GDM1 (cell line): ENCODE data around the gene AKAP12.
"Not testable (repeated sequence)": the region's sequence is repeated elsewhere in the genome, so short reads cannot be mapped to it uniquely, and the experiment has no call there.

Experiments used
- DNase-seq: peaks from one replicate; lab custom pipeline; 2025; lab: John Stamatoyannopoulos, UW

Gene AKAP12

DNA sequence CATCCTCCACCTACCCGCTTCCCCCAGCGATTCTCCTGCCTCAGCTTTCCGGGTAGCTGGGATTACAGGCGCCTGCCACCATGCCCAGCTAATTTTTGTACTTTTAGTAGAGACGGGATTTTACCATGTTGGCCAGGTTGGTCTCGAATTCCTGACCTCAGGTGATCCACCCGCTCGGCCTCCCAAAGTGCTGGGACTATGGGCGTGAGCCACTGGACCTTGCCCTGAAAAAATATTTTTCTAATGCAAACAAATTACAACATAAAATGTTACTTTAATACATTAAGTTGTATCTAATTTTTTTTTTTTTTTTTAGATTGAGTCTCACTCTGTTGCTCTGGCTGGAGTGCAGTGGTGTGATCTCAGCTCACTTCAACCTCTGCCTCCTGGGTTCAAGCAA, 142.9 kb downstream of the AKAP12 start:
- not testable (repeated sequence) for DNase-seq

DNA sequence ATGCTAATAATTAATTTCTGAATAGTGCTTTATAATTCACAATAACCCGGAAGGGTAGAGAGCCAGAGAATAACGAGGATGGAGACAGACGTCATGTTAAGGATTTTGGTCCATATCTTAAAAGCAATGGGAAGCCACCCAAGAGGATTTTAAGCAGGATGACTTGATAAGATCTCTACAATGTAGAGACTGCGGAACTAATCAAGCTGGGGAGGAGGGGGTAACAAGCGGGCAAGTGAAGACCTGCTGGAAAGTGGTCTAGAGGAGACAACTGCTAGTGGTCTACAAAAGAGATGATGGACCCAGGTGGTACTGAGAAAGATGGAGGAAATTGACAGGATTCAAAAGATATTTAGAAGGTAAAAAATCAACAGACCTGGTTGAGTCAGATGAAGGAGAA, 144.4 kb downstream of the AKAP12 start:
- DNase-seq, result no peak

DNA sequence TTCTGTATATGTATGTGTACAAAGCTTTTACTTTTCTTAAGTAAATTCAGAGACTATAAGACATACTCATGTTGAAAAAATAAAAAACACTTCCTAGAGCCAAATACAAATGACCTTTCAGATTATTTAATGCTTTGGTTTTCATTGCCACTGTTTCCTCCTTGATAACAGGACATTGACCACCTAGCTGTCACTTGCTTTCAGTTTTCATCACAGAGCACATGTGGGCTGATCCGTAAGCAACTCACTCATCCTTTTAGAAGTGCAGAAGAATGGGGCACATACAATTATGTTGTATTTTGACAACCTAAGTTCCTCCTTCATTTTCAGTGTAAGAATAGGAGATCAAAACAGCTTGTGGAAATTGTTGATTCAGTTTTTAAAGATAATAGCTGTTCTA, 145.4 kb downstream of the AKAP12 start:
- DNase-seq, result no peak

DNA sequence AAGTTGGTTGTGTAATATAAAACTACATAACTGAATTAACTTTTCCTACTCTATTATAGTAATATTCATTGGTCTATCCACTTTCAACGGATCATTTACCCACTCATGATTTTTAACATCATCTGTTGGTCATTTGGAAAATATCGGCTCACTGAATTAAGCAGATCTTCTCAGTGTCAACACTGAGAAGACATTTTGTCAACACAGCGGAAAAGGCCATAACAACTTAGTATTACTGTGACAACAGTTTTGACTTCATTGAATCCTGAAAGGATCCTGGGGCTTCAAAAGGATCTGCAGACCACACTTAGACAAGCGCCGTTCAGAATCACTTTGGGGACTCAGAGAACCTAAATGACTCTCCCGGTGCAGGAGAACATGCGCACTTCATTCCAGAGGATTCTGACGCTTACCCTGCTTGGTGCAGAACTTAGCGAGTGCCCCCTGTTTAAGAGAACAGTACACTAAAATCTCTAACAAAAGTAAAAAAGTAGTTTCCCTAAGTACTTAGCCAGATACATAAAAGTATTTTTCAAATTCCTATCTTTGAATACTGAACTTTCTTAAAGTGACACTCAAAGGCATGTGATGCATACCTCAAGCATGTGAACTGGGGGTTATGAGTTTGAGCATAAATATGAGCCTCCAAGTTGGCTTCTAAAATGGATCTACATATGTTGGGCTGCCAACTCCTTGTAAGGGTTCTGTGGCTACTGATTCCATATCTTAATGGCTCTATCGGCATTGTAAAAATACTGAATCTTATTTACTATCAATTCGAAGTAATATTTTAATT, 147.6 kb downstream of the AKAP12 start:
- no peak for DNase-seq

DNA sequence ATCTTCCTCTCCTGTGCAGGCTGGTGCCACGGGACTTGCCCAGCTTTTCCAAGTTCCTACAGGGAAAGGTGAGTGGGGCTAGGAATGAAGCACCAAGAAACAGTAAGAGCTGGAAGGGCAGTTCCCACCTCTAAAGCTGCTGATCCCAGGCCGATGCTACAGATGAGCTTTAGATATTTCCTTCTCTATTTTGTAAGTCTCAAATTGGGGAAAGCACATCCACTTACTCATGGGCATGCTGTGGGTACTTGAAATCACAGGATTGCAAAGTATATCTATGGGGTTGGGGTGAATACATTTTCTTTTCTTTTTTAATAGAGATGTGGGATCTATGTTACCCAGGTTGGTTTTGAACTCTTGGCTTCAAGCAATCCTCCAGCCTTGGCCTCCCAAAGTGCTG, 148.5 kb downstream of the AKAP12 start:
- no peak for DNase-seq

DNA sequence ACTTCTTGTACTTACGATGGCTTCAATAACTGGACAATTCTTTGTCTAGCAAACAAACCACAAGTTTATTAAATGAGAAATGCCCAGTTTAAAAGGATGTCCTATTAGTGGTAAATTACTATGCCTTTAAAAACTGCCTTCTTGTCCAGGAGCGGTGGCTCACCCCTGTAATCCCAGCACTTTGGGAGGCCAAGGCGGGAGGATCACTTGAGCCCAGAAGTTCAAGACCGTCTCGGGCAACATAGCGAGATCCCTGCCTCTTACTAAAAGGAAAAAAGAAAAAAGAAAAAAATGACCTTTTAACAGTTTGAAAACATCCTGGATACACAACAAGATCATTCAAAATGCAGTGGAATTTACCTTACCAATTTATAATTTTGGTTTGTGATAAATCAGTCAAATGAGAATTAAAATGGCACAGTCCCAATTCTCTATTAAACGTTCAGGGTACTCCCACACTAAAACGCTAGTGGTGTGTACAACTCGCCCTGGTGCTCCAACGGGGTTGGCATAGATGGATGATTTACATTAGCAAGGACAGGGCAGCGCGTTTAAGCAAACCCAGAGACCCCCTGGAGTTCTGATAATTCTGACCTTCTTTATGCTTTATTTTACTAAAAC, 149.3 kb downstream of the AKAP12 start:
- no peak for DNase-seq

DNA sequence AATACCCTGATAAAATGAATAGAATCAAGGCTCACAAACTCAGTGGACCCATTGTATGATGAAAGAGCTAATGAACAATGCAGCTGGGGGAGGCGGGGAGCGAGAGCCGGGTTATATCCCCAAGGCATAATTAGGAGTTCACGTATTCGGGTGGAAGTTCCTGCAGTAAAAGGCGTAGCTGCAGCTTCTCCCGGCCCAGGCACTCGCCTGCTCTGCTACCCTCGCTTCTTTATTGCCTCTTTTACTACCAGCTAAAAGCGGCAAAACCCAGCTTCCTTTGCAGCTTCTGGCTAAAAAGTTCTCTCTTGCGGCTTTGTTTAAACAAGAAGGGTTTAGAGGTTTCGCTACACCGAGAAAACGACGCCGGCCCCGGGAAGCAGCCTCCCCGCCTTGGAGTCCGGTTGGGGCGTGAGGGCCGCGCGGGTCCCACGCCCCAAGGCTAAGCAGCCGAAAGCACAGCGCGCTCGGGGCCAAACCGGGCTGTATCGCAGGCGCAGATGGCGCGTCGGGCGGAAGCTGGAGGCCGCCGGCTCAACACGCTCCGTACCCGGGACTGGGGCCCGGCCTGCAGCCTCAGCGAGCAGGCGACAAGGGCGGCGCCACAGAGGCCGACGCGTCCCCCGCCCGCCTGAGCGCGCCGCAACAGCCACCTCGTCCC, 150.0 kb downstream of the AKAP12 start:
- peak; percentile 51 for DNase-seq

DNA sequence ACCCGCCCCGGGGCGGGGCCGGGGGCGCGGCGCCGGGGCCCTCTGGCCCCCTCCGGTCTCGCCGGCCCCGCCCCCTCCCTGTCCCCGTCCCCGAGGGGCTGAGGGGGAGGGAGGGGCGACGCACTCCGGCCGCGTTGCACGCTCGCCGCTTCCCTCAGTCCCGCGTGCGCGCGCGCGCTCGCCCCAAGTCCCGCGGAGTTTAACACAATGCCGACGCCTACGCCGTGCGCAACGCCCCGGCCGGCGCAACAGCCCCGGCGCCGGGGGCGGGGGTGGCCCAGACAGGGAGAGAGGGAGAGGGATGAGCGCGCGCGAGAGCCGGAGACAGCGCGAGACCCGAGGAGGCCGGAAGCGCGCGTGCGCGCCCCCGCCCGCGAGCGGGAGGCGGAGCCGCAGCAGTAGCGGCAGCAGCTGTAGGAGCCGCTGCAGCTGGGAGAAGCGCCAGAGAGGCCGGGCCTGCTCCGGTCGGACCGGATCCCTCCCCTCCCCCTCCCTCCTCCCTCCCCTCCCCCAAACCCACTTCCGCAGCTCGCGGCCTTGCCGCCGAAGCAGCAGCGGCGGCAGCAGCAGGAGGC, 150.6 kb downstream of the AKAP12 start:
- DNase-seq, result peak; percentile 99

DNA sequence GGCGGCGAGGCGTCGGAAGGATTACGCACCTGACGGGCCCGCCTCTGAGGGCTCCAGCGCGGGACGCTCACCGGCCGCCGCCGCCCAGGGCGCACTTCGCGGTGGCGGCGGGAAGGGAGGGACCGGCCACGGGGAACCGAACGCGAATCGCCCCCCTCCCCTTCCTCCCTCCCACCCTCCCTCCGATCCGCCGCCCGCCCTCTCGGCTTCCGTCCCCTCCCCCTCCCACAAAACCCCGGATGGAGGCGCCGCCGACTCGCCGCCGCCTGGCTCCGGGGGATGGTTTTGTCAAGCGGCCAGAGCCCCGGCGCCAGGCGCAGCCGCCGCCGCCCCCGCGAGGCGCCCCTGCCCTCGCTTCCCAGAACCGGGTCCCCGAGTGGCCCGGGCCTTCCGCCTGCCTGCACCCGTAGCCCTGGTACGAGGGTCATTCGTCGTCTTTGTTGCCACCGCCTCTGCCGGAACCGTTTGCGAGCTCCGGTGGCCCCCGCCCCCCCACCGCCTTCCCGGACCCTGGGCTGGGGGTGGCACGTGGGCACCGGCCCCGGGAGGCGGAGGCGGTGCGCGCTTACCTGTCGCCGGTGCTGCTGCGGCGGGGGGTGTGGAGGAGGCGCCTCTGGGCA, 151.2 kb downstream of the AKAP12 start:
- DNase-seq, result peak; percentile 68

DNA sequence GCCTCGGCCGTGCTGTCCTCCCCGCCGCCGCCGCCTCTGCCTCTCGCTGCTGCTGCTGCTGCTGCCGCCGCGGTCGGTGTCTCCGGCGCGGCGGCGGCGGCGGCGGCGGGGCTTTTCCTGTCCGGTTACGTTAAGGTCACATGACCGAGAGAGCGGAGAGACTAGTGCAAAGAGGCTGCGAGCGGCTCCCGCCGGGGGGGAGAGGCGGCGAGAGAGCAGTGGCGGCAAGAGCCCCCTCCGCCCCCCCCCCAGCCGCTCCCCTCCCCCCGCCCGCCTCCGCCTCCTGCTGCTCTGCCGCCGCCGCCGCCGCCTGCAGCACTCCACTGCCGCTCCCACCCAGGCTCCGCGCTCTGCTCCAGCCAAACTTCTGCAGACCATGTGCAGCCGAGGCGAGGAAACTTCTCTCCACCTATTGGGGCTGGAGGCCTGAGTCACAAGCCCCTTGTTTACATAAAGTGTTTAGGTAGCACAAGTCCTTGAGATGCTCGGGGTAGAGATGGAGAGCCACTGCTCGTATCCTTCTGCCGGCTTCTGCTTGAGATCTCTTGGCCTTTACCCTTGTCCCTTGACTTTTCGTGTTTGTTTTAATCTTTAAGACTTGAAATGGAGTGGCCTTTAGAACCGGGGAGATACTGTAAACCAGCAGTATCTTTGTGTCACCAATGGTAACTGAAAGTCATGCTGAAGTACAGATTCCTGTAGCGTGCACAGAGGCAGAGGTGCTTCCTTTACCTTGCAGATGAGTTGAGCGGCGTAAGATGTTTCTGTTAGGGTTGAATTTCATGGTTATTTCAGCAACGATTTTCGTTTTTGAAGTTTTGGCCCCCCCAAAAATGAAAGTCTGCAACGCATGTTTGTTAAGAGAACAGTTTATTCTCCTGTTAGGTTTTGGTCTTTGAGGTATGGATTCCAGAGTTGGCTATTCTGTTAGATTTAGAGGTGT, 152.0 kb downstream of the AKAP12 start, which contains the start of gene ZBTB2:
ZBTB2 (minus strand) TSS at position 89 of the 943 bp plus-strand sequence. CDS start 17,922 bp downstream, outside the sequence.
- peak; percentile 43 for DNase-seq

DNA sequence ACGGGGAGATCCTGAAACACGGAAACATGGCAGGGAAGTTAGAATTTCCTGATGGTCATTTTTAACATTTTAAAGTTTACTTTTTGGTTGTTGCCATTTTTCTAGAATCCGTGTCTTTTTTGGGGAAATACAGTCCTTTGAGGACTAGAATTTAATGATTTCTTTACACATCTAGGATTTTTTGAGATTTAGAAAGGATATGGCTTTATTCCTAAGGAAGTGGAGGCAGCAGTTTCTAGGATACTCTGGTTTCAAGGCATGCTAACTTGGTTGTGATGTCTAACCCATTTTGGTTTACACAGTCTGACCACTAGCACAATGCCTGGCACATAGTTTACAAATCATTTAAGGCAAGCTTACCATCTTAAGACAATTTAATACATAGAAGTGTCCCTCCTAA, 152.7 kb downstream of the AKAP12 start:
- DNase-seq, result no peak

DNA sequence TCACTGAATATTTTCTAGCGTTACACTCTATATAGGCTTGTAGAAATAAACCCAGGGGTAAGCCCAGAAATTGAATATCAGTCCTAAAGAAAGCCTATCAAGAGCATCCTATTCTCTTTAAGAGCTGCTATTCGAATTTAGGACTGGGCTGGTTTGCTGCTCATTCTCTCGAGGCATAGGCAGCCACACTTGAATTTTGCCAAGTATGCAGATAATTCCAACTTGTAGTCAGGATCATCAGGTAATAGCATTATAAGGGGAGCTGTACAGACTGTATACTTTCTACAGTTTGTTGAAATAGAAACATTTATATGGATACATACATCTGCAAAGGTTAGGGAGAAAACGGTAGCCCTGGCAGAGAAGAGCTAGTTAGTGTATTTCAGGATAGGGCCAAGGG, 153.6 kb downstream of the AKAP12 start:
- no peak for DNase-seq

DNA sequence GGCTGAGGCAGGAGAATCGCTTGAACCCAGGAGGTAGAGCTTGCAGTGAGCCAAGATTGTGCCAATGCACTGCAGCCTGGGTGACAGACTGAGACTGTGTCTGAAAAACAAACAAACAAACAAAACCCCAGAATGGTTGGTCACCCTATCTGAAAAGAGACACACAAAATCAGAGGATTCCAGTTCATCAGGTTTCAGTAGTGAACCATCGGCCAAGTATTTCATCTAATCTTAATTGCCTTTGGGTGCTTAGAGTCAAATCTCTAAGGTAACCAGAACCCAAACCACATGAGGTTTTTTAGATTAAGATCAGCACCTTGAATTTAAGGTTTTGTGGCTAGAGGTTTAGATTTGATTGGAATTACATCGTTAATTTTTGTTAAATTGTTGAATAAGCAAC, 159.9 kb downstream of the AKAP12 start:
- no peak for DNase-seq

DNA sequence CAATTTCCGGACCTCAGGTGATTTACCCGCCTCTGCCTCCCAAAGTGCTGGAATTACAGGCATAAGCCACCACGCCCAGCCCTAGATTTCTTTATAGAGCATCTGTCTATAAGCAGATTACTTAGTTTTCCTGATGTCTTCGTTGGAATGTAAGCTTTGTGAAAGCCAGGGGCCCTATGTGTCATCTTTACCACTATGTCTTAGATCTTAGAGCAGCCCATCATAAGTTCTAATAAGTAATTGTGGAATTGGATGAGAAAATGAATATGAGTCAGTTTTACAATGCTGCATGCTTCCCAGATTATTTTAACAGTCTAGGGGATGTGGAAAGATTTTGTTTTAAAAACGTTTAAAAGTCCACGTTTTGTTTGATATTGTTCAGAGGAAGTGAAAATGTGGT, 160.7 kb downstream of the AKAP12 start:
- no peak for DNase-seq

DNA sequence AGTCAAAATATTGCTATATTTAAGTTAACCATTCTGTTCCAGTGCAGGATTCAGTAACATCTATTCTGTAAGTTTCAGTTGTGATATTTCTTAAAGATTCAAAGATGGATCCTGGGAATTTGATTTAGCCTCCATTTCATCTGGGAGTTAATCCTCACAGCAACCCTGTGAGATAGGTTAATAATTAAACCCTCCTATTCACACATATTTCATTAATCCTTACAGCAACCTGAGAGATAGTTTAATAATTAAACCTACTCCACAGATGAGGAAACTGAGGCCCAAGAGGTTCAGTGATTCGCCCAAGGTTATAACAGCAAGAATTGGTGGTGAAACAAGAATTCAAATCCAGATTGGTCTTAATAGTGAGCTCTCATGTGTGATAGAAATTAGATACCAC, 162.5 kb downstream of the AKAP12 start:
- DNase-seq, result no peak

DNA sequence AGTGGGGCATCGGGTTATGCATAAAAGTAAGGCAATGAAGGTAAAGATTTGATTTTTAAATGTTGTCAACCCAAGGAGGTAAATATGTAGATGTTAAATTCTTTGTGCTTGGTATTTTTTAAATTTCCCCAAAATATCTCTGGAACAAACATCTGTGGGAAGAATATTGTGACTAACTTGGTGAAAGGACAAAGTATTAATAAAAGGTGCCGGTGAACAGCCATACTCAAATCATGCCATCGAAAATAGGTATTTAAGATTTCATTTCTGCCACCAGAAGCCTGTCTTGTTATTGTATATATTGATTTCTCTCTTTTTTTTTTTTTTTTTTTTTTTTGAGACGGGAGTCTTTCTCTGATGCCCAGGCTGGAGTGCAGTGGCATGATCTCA, 164.1 kb downstream of the AKAP12 start:
- no peak for DNase-seq
